Natural killer cell (primary cell): ENCODE measurements around the gene TINAGL1. TPM values are rescaled to one million over a fixed set of nuclear protein-coding genes. Genes with fewer than 3 reads are reported as not detected.

Experiments
- ATAC-seq, 3 donors: fragments of 150-1000 bp in 2 of 3; fragments of 200-7000 bp in 1 of 3; cut with Tn5 transposase; 1 replicate in 1 of 3; 2 replicates in 2 of 3; pipeline ENCODE4 v1.10.0; 2021; ENCODE audit warnings: mild to moderate bottlenecking in 2 of 3, moderate library complexity in 2 of 3
- DNase-seq, 2 donors: peaks; one replicate each; pipeline versions ENCODE4 v3.0.0 to v3.0.0-alpha.2; 2013 to 2021; ENCODE audit warnings: mixed read lengths in 1 of 2
- H3K27ac ChIP-seq: one replicate; pipeline ENCODE4 v1.5.1; 2013; ENCODE audit warnings: mild to moderate bottlenecking, low read length
- H3K27me3 ChIP-seq: one replicate; pipeline ENCODE4 v1.6.1; 2013; ENCODE audit warnings: low read length; ENCODE audit not compliant: control insufficient read depth, insufficient read depth
- H3K36me3 ChIP-seq: one replicate; pipeline ENCODE4 v1.6.1; 2013; ENCODE audit warnings: low read length; ENCODE audit not compliant: control insufficient read depth, insufficient read depth
- H3K4me1 ChIP-seq: one replicate; pipeline ENCODE4 v1.6.1; 2013; ENCODE audit warnings: low read length; ENCODE audit not compliant: control insufficient read depth, insufficient read depth
- H3K4me3 ChIP-seq: one replicate; pipeline ENCODE4 v1.5.1; 2013; ENCODE audit warnings: low read length
- H3K9me3 ChIP-seq: one replicate; pipeline ENCODE4 v1.6.1; 2013; ENCODE audit warnings: low read length; ENCODE audit not compliant: control insufficient read depth, insufficient read depth
- H3K27ac Mint-ChIP-seq, 2 donors: one replicate each; pipeline ENCODE4 v1.8.0; 2022; ENCODE audit warnings: mild to moderate bottlenecking in 2 of 2, mixed read lengths in 2 of 2, moderate library complexity in 1 of 2
- H3K27me3 Mint-ChIP-seq, 2 donors: one replicate each; pipeline ENCODE4 v1.8.0; 2022; ENCODE audit warnings: low read depth in 2 of 2, mixed read lengths in 2 of 2
- H3K36me3 Mint-ChIP-seq: one replicate; pipeline ENCODE4 v1.8.0; 2022; ENCODE audit warnings: mixed read lengths
- H3K4me1 Mint-ChIP-seq, 2 donors: one replicate each; pipeline ENCODE4 v1.8.0; 2022; ENCODE audit warnings: mixed read lengths in 2 of 2
- H3K4me3 Mint-ChIP-seq: one replicate; pipeline ENCODE4 v1.8.0; 2022; ENCODE audit warnings: mild to moderate bottlenecking, moderate library complexity, mixed read lengths
- H3K9me3 Mint-ChIP-seq, 2 donors: one replicate each; pipeline ENCODE4 v1.8.0; 2022; ENCODE audit warnings: mixed read lengths in 2 of 2
- WGBS: methylation state at CpG from one replicate; pipeline ENCODE4 v1.1.7; 2013; ENCODE audit warnings: missing lambda C conversion rate; ENCODE audit not compliant: insufficient coverage; 5-methylcytosine and 5-hydroxymethylcytosine counted together
- intact Hi-C: fragments of 100-400 bp; cut with micrococcal nuclease; formaldehyde crosslinking; loops from one replicate; pipeline ENCODE4 v1.14.2; 2022
- total RNA-seq, 4 donors: library from RNA; stranded (reverse); fragments of 120-200 nt in 1 of 4; gene quantifications; one replicate each; pipeline versions ENCODE4 v1.2.3 to v1.2.4, GENCODE V29; 2013 to 2022
- TF ChIP-seq, protein P1 (sequence below): fragments of 200-600 bp; IDR thresholded peaks from one replicate; pipeline ENCODE4 v1.8.0; 2022; ENCODE audit warnings: antibody characterized with exemption

TINAGL1 gene
- total RNA-seq, 3 donors from 2014 or later (not counting 1 experiment from before 2014, with no cell fraction given): not detected

- Mint-ChIP-seq H3K4me3 (no peak overlapping the region), H3K36me3 (no peaks in the 10 kb centered on the region), H3K9me3 (no peaks in the 10 kb centered on the region), H3K4me1 (peaks cover 0 to 7% of the 10 kb centered on the region in 2 donors), H3K27ac (no peak overlapping the region), H3K27me3 (peaks cover 7 to 22% of the 10 kb centered on the region in 2 donors)
- Histone ChIP-seq H3K27me3 (peaks cover 3% of the 10 kb centered on the region), H3K4me3 (no peak overlapping the region), H3K4me1 (peaks cover 6% of the 10 kb centered on the region), H3K9me3 (no peaks in the 10 kb centered on the region), H3K36me3 (no peaks in the 10 kb centered on the region), H3K27ac (no peak overlapping the region)
- TF ChIP-seq, protein P1, sequence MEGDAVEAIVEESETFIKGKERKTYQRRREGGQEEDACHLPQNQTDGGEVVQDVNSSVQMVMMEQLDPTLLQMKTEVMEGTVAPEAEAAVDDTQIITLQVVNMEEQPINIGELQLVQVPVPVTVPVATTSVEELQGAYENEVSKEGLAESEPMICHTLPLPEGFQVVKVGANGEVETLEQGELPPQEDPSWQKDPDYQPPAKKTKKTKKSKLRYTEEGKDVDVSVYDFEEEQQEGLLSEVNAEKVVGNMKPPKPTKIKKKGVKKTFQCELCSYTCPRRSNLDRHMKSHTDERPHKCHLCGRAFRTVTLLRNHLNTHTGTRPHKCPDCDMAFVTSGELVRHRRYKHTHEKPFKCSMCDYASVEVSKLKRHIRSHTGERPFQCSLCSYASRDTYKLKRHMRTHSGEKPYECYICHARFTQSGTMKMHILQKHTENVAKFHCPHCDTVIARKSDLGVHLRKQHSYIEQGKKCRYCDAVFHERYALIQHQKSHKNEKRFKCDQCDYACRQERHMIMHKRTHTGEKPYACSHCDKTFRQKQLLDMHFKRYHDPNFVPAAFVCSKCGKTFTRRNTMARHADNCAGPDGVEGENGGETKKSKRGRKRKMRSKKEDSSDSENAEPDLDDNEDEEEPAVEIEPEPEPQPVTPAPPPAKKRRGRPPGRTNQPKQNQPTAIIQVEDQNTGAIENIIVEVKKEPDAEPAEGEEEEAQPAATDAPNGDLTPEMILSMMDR: no peak
- no peak for ATAC-seq
- WGBS: no CpG with 5 or more reads among the region's 5 CpGs
- DNase-seq: no peak
- intact Hi-C loops: no loop called here
Measured at GRCh38 chr1:31579374-31579773, 3.1 kb downstream of the TINAGL1 start.

GRCh38 chr1:31580513-31580870, 4.2 kb downstream of the TINAGL1 start:
- intact Hi-C loops: no loop called here
- no peak overlapping the region for H3K4me3 Mint-ChIP-seq
- Histone ChIP-seq H3K4me3 (no peak overlapping the region), H3K36me3 (no peaks in the 10 kb centered on the region), H3K27me3 (peaks cover 3% of the 10 kb centered on the region), H3K27ac (no peak overlapping the region), H3K4me1 (peaks cover 6% of the 10 kb centered on the region), H3K9me3 (no peaks in the 10 kb centered on the region)
- ATAC-seq: no peak
- H3K27ac Mint-ChIP-seq: no peak overlapping the region
- H3K36me3 Mint-ChIP-seq: no peaks in the 10 kb centered on the region
- WGBS: 87% methylated on average over 5 of the region's 5 CpGs
- no peaks in the 10 kb centered on the region for H3K9me3 Mint-ChIP-seq
- TF ChIP-seq, protein P1: no peak
- peaks cover 0 to 7% of the 10 kb centered on the region in 2 donors for H3K4me1 Mint-ChIP-seq
- peaks cover 7 to 22% of the 10 kb centered on the region in 2 donors for H3K27me3 Mint-ChIP-seq
- no peak for DNase-seq

- Histone ChIP-seq H3K27me3 (peaks cover 3% of the 10 kb centered on the region), H3K9me3 (no peaks in the 10 kb centered on the region), H3K4me1 (peaks cover 5% of the 10 kb centered on the region), H3K4me3 (no peak overlapping the region), H3K36me3 (no peaks in the 10 kb centered on the region), H3K27ac (no peak overlapping the region)
- WGBS: 85% methylated on average over 15 of the region's 15 CpGs
- no peak overlapping the region for H3K4me3 Mint-ChIP-seq
- H3K36me3 Mint-ChIP-seq: no peaks in the 10 kb centered on the region
- TF ChIP-seq, protein P1: no peak
- intact Hi-C loops: no loop called here
- H3K27me3 Mint-ChIP-seq: peaks cover 7 to 17% of the 10 kb centered on the region in 2 donors
- DNase-seq (no peak), ATAC-seq (no peak)
- H3K27ac Mint-ChIP-seq: no peak overlapping the region
- no peaks in the 10 kb centered on the region for H3K9me3 Mint-ChIP-seq
- peaks cover 0 to 7% of the 10 kb centered on the region in 2 donors for H3K4me1 Mint-ChIP-seq
Measured at GRCh38 chr1:31580891-31581603, 4.7 kb downstream of the TINAGL1 start.
